COLO829 (cell line): ENCODE results near the gene ACKR4.
A peak's percentile ranks its signal among the peaks of the same experiment; 100 is the strongest.

Source experiments
- DNase-seq: peaks from one replicate; pipeline ENCODE4 v3.0.0; 2012; ENCODE audit warnings: low spot score

ACKR4 gene

GRCh38 chr3:132641837-132642538, 44.9 kb downstream of the ACKR4 start:
- peak; percentile 78 for DNase-seq

- no peak for DNase-seq
Observed at GRCh38 chr3:132642539-132642847, 45.4 kb downstream of the ACKR4 start.

GRCh38 chr3:132643366-132643765, 46.3 kb downstream of the ACKR4 start:
- no peak for DNase-seq

GRCh38 chr3:132645058-132645457, 48.0 kb downstream of the ACKR4 start:
- DNase-seq, result no peak

- no peak for DNase-seq
Observed at GRCh38 chr3:132650153-132650552, 53.1 kb downstream of the ACKR4 start.
